ENCODE data around the gene SMAD7.

- TF ChIP-seq POLR2A (IDR thresholded peaks at IDR 0.05; ENCODE audit: low read length) (no peak), GATA1 (IDR thresholded peaks at IDR 0.05; ENCODE audit: low read depth, low read length) (no peak)
Measured at GRCh38 chr18:48997681-48997984, 46.9 kb upstream of the SMAD7 start.
